ENCODE results near the gene ATP5IF1. TPM values are rescaled to one million over a fixed set of nuclear protein-coding genes. Genes with fewer than 3 reads are reported as not detected.

The ATP5IF1 gene
- total RNA-seq, 1 donor from 2014 or later, result 110 TPM

- DNase-seq, result peak; percentile 81
- Mint-ChIP-seq H3K36me3 (ENCODE audit: unreplicated experiment) (no peaks in the 10 kb centered on the region), H3K27ac (ENCODE audit: unreplicated experiment) (peak overlapping the region; percentile 60), H3K4me3 (ENCODE audit: unreplicated experiment) (peak overlapping the region; percentile 80), H3K4me1 (ENCODE audit: low read depth, unreplicated experiment) (peaks cover 12% of the 10 kb centered on the region), H3K27me3 (ENCODE audit: unreplicated experiment) (no peaks in the 10 kb centered on the region), H3K9me3 (ENCODE audit: unreplicated experiment) (no peaks in the 10 kb centered on the region)
- TF ChIP-seq CTCF (IDR thresholded peaks at IDR 0.05; ENCODE audit: partially characterized antibody, unreplicated experiment), result peak; percentile 94
Observed at GRCh38 chr1:28248273-28249012, 12.5 kb downstream of the ATP5IF1 start.

- no peak for TF ChIP-seq CTCF (IDR thresholded peaks at IDR 0.05; ENCODE audit: partially characterized antibody, unreplicated experiment)
- peaks cover 12% of the 10 kb centered on the region for H3K4me1 Mint-ChIP-seq (ENCODE audit: low read depth, unreplicated experiment)
- no peaks in the 10 kb centered on the region for H3K9me3 Mint-ChIP-seq (ENCODE audit: unreplicated experiment)
- no peak overlapping the region for H3K27ac Mint-ChIP-seq (ENCODE audit: unreplicated experiment)
- H3K27me3 Mint-ChIP-seq (ENCODE audit: unreplicated experiment), result no peaks in the 10 kb centered on the region
- DNase-seq, result no peak
- H3K36me3 Mint-ChIP-seq (ENCODE audit: unreplicated experiment), result no peaks in the 10 kb centered on the region
- H3K4me3 Mint-ChIP-seq (ENCODE audit: unreplicated experiment), result peak overlapping the region; percentile 80
Observed at GRCh38 chr1:28249013-28249865, 13.3 kb downstream of the ATP5IF1 start.

- DNase-seq, result no peak
- Mint-ChIP-seq H3K9me3 (ENCODE audit: unreplicated experiment) (no peaks in the 10 kb centered on the region), H3K27me3 (ENCODE audit: unreplicated experiment) (no peaks in the 10 kb centered on the region), H3K36me3 (ENCODE audit: unreplicated experiment) (no peaks in the 10 kb centered on the region), H3K27ac (ENCODE audit: unreplicated experiment) (peak overlapping the region; percentile 62), H3K4me1 (ENCODE audit: low read depth, unreplicated experiment) (peaks cover 12% of the 10 kb centered on the region), H3K4me3 (ENCODE audit: unreplicated experiment) (no peak overlapping the region)
- TF ChIP-seq CTCF (IDR thresholded peaks at IDR 0.05; ENCODE audit: partially characterized antibody, unreplicated experiment), result no peak
Observed at GRCh38 chr1:28249866-28250295, 14.0 kb downstream of the ATP5IF1 start.

GRCh38 chr1:28256197-28256827 lies 20.4 kb downstream of the ATP5IF1 start:
- Mint-ChIP-seq H3K4me1 (ENCODE audit: low read depth, unreplicated experiment) (peaks cover 7% of the 10 kb centered on the region), H3K9me3 (ENCODE audit: unreplicated experiment) (peaks cover 10% of the 10 kb centered on the region), H3K27me3 (ENCODE audit: unreplicated experiment) (peaks cover 5% of the 10 kb centered on the region), H3K36me3 (ENCODE audit: unreplicated experiment) (no peaks in the 10 kb centered on the region), H3K4me3 (ENCODE audit: unreplicated experiment) (no peak overlapping the region), H3K27ac (ENCODE audit: unreplicated experiment) (no peak overlapping the region)
- TF ChIP-seq CTCF (IDR thresholded peaks at IDR 0.05; ENCODE audit: partially characterized antibody, unreplicated experiment), result no peak
- no peak for DNase-seq

Data from glutamatergic neuron (in vitro differentiated cells).